Measurements from ENCODE around the gene ERG.

Gene ERG

GRCh38 chr21:38433471-38433870 lies 64.8 kb downstream of the ERG start:
- no peak for DNase-seq (ENCODE audit: low spot score)

DNA sequence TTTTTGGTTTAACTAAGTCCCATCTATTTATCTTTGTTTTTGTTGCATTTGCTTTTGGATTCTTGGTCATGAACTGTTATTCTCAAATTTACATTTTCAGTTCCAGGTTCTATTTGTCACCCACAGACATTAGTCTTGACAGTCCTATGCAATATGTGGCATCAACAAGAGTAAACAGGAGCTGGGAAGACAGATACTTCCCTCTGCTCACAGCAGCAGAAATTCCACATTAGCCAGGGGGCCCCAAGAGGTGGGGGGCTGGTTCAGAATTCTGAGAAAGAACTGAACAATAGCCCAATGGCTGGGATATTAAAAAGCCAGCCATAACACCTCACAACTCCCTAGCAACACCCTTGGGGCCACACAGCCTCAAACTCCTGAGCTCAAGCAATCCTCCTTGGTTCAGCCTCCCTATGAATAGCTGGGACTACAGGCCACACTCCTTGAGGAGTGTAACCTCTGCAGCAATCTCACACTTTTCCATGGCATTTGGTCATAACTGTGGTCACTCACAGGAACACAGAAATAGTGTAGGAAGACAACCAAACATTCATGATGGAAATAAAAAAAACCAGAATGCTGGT lies 67.8 kb downstream of the ERG start:
- no peak for DNase-seq (ENCODE audit: low spot score)

DNA sequence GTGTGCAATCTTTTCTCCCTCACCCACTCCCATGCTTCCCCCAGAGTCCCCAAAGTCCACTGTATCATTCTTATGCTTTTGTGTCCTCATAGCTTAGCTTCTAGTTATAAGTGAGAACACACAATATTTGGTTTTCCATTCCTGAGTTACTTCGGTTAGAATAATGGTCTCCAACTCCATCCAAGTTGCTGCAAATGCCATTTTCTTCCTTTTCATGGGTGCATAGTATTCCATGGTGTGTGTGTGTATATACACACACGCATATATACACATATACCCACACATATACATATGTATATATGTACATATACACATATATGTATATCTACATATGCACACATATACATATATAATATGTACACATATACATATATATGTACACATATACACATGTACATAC lies 69.3 kb downstream of the ERG start:
- DNase-seq (ENCODE audit: low spot score): no peak

- DNase-seq (ENCODE audit: low spot score): no peak
These were observed 70.1 kb downstream of the ERG start for GRCh38 chr21:38428211-38428610.

DNA sequence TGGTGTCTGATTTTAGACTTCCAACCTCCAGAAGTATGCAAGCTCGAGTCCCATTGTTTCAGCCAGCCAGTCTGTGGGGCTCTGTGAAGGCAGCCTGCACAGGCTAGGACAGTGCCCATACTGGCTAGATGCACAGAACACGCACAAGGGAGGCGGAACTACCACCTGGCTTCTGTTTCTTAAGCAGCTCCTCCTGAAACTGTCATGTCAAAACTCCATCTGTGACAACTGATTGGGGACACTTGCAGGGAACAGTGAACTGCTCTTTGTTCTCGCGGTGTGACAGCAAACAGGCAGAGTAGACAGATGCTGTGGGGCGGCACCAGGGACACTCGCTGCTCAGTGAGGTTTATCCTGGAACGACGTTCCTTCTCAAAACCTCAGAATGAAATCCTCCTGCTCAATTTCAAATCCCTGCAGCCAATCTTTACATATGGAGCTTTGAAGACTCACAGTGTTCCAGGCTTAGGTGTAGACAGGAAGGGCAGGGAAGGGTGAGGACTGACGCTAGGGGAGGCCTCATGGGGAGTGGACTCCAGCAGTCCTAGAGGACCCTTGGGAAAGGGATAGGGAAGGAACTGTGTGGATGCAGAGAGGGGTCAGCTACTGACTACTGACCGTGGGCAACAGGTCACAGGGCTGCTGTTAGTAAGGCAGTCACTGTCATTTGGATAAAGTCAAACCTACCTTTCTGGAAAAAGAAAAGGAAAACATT lies 73.8 kb downstream of the ERG start:
- DNase-seq (ENCODE audit: low spot score): no peak

- DNase-seq (ENCODE audit: low spot score): no peak
These were observed 76.2 kb downstream of the ERG start for GRCh38 chr21:38422082-38422481.

DNA sequence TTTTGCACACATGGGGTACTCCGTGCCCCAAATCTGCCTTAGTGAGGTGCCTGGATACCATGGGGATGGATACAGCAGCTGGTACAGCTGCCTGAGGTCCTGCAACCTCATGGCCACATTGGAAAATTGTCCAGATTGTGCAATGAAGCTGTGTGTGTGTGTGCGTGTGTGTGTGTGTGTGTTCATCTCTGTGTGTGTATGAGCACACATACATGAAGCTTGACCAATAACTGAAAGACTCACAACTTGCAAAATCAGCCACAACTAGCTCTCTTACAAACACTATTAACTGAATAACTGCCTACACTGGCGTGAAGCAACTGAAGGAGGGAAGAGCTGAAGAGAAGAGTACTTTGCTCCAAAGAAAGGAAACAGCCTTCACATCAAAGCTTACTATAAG lies 78.1 kb downstream of the ERG start:
- no peak for DNase-seq (ENCODE audit: low spot score)

- no peak for DNase-seq (ENCODE audit: low spot score)
These were observed 80.6 kb downstream of the ERG start for GRCh38 chr21:38417726-38418125.

GRCh38 chr21:38416791-38417190 lies 81.5 kb downstream of the ERG start:
- no peak for DNase-seq (ENCODE audit: low spot score)

- peak; percentile 23 for DNase-seq (ENCODE audit: low spot score)
These were observed 84.2 kb downstream of the ERG start for GRCh38 chr21:38413958-38414548.

GRCh38 chr21:38410466-38410865 lies 87.8 kb downstream of the ERG start:
- DNase-seq (ENCODE audit: low spot score): no peak

- DNase-seq (ENCODE audit: low spot score): no peak
These were observed 88.4 kb downstream of the ERG start for GRCh38 chr21:38409907-38410306.

GRCh38 chr21:38404177-38404576 lies 94.1 kb downstream of the ERG start:
- no peak for DNase-seq (ENCODE audit: low spot score)

- no peak for DNase-seq (ENCODE audit: low spot score)
These were observed 95.5 kb downstream of the ERG start for GRCh38 chr21:38402795-38403194.

DNA sequence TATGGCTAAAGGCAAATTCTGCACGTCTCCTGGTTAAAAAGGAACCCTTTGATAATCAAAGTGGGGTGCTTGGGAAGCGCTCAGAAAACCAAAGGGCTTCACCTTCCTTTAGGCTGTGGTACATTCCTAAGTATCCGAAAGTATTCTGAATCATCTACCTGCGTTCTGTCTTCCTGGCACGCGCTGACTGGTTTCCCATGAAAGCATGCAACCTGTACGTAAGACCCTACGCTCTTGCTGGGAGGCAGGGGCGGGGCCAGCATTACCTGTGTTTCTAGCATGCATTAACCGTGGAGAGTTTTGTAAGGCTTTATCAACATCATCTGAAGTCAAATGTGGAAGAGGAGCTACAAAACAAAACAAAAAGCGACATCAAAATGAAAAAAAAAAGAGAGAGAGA lies 96.0 kb downstream of the ERG start:
- DNase-seq (ENCODE audit: low spot score): no peak

- no peak for DNase-seq (ENCODE audit: low spot score)
These were observed 96.9 kb downstream of the ERG start for GRCh38 chr21:38401191-38401926.

GRCh38 chr21:38400195-38400919 lies 97.9 kb downstream of the ERG start:
- no peak for DNase-seq (ENCODE audit: low spot score)

DNA sequence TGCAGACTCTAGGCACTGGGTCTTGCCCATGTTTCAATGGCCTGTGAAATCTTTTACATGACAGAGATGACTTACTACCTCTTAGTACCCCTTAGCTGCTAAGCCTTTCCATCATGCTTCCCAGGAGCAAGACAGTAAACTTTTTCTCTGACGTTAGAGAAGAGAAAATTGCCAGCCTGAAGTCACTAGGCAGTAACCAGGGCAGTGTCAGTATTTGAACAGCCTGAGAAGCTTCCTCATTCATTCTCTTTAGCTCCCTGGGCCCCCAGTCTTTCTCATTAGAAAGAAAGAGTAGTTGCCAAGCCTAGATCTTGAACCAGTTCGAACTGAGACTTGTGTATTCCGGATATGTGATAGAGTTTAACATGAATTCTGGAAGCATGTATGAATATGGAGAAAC lies 99.2 kb downstream of the ERG start:
- no peak for DNase-seq (ENCODE audit: low spot score)

DNA sequence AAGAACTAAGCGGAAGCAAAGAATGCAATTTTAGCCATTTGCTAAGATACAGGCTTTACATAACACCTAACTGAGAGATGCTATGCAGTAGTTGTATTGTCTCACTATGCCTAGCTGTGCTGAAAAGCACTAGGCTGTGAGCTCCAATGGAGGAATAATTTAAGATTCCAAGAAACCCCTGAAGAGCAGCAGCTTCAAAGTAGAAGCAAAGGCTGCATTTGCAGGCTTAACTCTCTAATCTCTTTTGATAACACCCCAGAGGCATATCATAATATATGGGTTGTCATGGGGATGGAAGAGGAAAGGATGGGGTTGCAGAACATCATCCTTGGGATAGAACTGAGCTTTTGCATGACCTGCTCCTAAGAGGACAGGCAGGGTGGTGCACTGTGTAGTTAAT lies 102.0 kb downstream of the ERG start:
- no peak for DNase-seq (ENCODE audit: low spot score)

DNA sequence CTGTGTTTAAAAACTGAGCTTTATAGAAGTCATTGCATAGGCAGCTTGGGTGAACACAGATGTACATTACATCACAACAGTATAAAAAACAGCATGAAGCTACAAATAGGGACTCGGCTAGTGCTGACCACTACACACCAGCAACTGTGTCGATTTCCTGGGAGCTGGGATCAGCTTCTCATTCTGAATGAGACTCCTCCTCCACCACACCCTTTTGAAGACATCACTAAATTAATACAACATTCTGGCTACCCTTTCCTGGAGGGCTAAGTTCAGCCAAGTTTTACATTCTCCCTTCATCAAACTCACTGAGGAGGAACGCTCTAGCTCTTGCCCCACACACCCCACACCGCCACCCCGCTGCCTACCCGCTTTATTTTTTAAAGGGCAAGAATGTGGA lies 102.7 kb downstream of the ERG start:
- no peak for DNase-seq (ENCODE audit: low spot score)

GRCh38 chr21:38392661-38393060 lies 105.6 kb downstream of the ERG start:
- no peak for DNase-seq (ENCODE audit: low spot score)

- DNase-seq (ENCODE audit: low spot score): no peak
These were observed 108.4 kb downstream of the ERG start for GRCh38 chr21:38389896-38390295.

GRCh38 chr21:38389354-38389676 lies 109.0 kb downstream of the ERG start:
- no peak for DNase-seq (ENCODE audit: low spot score)
